ENCODE measurements around the gene TTC16. TPM values are rescaled to one million over a fixed set of nuclear protein-coding genes. Genes with fewer than 3 reads are reported as not detected.
A peak's percentile ranks its signal among the peaks of the same experiment; 100 is the strongest.
"Not testable (repeated sequence)": the region's sequence is repeated elsewhere in the genome, so short reads cannot be mapped to it uniquely, and the experiment has no call there.

Gene TTC16
- total RNA-seq, 1 experiment from 2014 or later = not detected

DNA sequence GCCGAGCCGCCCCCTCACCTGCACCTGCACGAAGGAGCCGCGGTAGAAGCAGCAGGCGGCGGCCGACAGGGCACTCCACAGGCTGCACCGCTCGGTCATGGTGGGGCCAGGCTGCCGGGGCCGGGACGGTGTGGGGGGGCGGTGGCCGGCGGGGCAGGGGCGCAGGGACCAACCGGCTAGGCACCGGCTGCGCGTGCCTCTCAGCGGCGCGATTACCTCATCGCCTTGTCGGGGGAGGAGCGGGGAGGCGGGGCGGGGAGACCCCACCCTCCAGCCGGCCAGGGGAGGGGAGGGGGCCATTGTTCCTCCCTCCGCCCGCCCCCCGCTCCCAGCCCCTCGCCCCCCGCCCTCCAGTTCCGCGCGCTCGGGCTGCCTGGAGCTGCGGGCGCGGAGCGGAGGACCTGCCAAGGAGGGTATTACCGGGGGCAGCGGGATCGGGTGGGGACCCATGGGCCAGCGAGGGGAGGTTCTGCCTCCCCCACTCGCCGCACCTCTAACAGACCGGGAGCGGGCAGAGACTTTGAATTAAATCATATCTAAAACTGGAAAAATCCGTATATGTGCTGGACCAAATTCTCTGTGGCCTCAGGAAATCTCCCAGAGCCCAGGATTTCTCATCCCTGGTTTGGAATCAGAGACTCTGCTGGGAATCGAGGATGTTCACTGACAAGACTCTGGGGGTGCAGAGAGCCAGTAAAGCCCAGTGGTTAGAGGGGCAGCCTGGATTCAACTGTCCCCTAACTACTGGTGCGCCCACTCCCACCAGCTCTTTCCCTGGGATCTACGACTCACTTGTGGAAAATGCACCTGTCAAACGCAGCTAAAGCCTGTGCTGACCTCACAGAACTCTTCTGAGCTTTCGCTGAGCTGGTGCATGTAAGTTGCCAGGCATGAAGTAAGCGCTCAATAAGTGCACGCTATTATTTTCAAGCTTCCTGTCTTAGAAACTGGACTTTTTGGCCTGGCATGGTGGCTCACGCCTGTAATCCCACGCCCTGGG, 39.5 kb downstream of the TTC16 start:
- in situ Hi-C loops (cut with HindIII; ENCODE audit: low pct_unique_long_range_greater_than_20kb, low sequenced_read_pairs) = no loop called here
- no peak for DNase-seq (ENCODE audit: low read depth)

DNA sequence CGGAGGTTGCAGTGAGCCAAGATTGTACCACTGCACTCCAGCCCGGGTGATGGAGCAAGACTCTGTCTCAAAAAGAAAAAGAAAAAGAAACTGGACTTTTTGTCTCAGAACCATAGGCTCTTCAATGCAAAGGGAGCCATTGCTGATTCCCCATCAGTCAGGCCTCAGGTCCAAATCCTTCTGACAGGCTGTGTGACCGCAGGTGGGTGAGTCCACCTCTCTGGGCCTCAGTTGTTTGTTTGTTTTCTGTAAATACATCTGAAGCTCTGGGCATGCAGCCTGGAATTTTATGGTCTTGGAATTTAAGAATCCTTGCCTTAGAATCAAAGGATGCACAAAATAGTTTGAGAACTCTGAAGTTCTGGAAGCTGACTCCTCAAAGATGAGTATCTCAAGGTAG, 40.4 kb downstream of the TTC16 start:
- no peak for DNase-seq (ENCODE audit: low read depth)
- in situ Hi-C loops (cut with HindIII; ENCODE audit: low pct_unique_long_range_greater_than_20kb, low sequenced_read_pairs) = no loop called here

DNA sequence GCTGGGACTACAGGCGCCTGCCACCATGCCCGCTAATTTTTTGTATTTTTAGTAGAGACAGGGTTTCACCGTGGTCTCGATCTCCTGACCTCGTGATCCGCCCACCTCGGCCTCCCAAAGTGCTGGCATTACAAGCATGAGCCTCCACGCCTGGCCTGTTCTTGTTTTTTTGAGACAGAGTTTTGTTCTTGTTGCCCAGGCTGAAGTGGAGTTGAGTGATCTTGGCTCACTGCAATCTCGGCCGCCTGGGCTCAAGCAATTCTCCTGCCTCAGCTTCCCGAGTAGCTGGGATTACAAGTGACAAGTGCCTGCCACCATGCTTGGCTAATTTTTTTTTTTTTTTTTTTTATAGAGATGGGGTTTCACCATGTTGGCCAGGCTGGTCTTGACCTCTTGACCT, 40.9 kb downstream of the TTC16 start:
- in situ Hi-C loops (cut with HindIII; ENCODE audit: low pct_unique_long_range_greater_than_20kb, low sequenced_read_pairs); DNase-seq (ENCODE audit: low read depth): not testable (repeated sequence)

DNA sequence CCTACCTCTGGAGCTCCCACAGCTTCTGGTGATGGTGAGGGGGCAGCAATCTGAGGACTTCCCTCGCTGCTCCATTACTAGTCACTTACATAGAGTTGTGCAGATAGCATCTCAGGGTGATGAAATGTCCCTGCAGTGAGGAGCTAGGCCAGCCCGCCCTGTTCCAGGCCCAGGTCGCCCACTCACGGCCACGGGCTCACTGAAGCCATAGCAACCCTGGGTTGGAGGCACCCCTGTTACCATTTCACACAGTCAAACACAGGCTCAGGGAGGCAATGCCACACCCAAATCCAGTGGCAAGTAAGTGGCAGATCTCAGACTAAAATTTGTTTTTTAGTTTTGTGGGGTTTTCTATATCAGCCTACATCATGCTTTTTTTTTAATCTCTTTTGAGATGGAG, 43.0 kb downstream of the TTC16 start:
- DNase-seq (ENCODE audit: low read depth) = no peak

DNA sequence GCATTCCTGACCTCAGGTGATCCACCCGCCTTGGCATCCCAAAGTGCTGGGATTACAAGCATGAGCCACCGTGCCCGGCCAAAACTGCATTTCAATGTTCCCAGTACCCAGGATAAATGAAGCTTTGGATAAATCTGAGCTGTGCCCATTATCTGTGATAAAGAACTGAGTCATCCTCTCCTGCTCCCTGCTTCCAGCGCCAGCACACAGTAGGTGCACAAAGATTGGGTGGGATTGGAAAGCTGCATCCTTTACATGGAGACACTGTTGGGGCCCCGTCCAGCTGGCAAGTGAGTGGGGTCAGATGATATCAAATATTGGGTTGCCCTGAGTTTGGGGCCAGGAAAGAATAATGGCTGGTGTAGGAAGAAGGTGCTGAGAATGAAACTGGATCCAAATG, 45.2 kb downstream of the TTC16 start:
- in situ Hi-C loops (cut with HindIII; ENCODE audit: low pct_unique_long_range_greater_than_20kb, low sequenced_read_pairs) = no loop called here
- no peak for DNase-seq (ENCODE audit: low read depth)

More for the DNA sequence above, 43.0 kb downstream of the TTC16 start:
- in situ Hi-C loops (cut with HindIII; ENCODE audit: low pct_unique_long_range_greater_than_20kb, low sequenced_read_pairs) = no loop called here

DNA sequence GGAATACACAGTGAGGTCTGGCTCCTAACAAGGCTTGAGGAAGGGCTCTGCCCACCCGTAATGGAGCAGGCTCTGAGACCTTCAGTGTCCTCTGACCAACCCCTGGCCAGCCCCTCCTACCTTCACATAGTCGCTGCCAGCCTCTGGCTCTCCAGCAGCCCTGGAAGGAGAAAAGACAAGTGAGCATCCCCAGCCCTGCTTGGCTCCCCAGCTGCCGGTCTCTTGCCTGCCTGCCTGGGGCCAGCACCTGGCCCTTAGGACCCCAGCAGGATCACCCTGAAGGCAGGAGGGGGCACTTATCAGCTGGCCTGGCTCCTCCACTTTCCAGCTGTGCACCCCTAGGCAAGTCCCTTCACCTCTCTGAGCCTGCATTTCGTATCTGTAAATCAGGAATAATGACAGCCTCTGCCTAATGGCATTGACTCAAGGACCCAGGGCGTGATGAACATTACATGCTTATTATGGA, 45.6 kb downstream of the TTC16 start:
- in situ Hi-C loops (cut with HindIII; ENCODE audit: low pct_unique_long_range_greater_than_20kb, low sequenced_read_pairs) = no loop called here

DNA sequence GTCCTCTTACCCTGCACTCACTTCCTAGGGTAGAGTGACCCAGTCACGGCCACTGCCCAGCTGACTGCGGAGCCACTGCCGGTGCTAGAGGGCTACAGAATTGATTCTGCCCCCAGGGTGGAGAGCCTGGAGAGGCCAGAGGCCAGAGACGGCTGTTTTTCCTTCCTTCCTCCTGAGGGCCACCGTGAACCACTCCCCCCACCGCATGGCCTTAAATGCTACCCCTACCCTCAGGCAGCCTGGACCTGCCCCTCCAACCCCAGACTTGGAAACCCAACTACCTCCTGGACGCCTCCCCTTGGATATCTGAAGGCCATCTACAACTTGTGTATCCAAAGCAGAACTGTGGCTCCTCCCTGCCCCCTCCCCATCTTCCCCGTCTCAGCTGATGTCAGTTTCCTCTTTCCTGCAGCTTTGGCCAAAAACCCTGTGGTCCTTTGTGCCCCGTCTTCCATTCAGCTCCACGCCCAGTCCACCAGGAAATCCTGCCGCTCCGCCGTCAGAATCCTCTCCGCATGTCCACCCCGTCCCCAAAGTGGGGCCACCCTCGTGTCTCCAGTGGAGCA, 46.3 kb downstream of the TTC16 start:
- DNase-seq (ENCODE audit: low read depth) = no peak
- in situ Hi-C loops (cut with HindIII; ENCODE audit: low pct_unique_long_range_greater_than_20kb, low sequenced_read_pairs) = no loop called here

More for the DNA sequence above, 45.6 kb downstream of the TTC16 start:
- no peak for DNase-seq (ENCODE audit: low read depth)

DNA sequence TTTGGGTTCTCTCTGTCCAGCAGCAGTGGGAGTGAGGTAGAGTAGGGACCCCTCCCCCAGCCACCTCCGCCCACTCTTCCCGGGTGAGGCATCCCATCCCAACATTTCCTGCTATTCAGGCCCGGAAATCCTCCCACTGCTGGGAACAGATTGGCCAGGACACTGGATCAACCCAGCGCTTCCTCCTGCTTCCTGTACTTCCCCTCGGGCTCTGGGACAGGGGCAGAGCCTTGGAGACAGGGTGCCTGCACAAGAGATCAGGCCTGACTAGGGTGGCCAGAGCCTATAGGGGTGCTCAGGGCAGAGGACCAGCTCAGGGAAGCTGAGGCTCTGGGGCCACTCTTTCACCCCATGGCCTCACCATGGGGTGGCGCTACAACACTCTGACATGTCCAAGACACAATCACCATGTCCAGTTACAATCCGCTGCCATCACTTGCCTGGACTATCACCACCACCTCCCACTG, 48.1 kb downstream of the TTC16 start:
- DNase-seq (ENCODE audit: low read depth) = no peak
- in situ Hi-C loops (cut with HindIII; ENCODE audit: low pct_unique_long_range_greater_than_20kb, low sequenced_read_pairs) = no loop called here

DNA sequence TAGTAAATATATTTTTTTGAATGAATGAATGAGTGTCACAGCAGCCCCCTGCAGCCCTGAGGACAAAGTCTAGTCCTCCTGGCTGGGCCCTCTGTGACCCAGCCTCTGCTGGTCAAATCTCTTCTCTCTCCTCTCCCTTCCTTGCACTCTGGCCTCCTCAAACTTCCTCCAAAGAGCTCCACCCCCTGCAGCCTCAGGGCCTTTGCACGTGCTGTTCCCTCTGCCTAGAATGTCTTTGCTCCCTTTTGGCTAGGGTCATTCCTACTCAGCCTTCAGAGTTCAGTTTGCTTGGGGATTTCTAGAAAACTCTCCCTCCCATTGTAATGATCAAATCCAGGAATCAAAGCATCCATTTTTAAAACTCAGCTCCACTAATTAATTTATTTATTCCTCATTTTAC, 49.5 kb downstream of the TTC16 start:
- in situ Hi-C loops (cut with HindIII; ENCODE audit: low pct_unique_long_range_greater_than_20kb, low sequenced_read_pairs) = no loop called here
- DNase-seq (ENCODE audit: low read depth) = no peak

DNA sequence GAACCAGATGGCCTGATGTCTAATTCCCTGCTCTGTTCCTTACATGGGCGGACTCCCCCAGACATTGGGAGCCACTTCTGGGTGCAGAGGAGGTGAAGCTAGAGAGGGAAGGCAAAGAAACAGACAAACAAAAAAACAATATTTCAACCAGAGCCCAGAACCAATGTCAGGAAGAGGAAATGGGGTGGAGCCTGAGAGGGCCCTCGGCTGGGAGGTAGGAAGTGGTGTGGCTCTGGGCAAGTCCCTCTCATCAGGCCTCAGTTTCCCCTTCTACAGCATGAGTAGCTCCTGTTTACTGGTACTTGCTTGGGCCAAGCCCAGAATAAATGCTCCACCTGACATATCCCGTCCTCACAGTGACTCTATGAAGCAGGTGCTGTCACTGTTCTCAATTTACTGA, 51.5 kb downstream of the TTC16 start:
- in situ Hi-C loops (cut with HindIII; ENCODE audit: low pct_unique_long_range_greater_than_20kb, low sequenced_read_pairs) = no loop called here
- no peak for DNase-seq (ENCODE audit: low read depth)

DNA sequence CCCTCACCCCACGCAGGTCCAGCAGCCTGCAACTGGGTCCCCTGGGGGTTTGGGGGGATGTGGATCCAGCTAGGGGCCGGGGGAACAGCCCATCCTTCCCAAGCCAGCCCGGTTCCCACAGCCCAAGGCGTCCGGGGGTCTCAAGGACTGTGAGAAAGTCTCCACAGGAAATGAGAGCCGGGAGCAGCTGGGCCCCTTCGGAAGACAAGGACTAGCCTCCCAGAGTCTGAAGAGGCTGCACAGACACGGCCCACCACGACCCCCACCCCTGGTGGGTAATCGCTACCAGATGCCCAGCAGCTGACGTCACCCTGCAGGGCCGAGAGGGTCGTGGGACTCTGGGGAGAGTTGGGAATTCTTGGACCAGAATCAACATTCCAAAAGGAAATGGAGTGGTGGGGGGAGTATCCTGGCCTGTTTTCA, 52.0 kb downstream of the TTC16 start:
- no peak for DNase-seq (ENCODE audit: low read depth)
- in situ Hi-C loops (cut with HindIII; ENCODE audit: low pct_unique_long_range_greater_than_20kb, low sequenced_read_pairs) = no loop called here

DNA sequence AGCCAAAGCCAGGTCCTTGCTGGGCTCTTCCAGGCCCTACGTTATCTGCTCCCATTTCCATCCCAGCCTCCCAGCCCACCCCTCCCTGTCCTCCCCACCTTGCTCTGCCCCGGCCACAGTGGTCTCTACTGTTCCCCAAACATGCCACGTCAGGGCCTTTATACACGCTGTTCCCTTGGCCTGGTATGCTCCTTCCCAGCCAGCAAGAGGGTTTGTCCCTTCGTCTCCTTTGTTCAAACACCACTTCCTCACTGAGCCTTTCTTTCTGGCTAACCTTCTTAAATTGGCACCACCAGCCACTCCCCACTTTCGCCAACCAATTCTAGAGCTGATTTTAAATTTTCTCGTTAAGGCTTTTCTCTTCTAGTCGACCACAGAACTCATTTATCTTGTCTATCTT, 52.8 kb downstream of the TTC16 start:
- DNase-seq (ENCODE audit: low read depth) = no peak
- in situ Hi-C loops (cut with HindIII; ENCODE audit: low pct_unique_long_range_greater_than_20kb, low sequenced_read_pairs) = no loop called here

DNA sequence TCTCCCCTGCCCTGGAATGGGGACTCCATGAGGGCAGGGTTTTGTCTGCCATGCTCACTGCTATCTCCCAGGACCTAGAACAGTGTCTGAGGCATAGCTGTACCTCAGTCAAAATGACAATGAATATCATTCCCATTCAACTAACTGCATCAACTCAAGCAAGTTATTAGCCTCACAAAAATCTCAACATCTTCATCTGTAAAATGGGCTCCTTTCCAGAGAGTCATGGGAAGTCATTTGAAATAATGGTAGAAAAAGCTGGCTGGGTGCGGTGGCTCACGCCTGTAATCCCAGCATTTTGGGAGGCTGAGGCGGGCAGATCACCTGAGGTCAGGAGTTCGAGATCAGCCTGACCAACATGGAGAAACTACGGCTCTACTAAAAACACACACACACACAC, 53.2 kb downstream of the TTC16 start:
- no peak for DNase-seq (ENCODE audit: low read depth)
- in situ Hi-C loops (cut with HindIII; ENCODE audit: low pct_unique_long_range_greater_than_20kb, low sequenced_read_pairs) = no loop called here

DNA sequence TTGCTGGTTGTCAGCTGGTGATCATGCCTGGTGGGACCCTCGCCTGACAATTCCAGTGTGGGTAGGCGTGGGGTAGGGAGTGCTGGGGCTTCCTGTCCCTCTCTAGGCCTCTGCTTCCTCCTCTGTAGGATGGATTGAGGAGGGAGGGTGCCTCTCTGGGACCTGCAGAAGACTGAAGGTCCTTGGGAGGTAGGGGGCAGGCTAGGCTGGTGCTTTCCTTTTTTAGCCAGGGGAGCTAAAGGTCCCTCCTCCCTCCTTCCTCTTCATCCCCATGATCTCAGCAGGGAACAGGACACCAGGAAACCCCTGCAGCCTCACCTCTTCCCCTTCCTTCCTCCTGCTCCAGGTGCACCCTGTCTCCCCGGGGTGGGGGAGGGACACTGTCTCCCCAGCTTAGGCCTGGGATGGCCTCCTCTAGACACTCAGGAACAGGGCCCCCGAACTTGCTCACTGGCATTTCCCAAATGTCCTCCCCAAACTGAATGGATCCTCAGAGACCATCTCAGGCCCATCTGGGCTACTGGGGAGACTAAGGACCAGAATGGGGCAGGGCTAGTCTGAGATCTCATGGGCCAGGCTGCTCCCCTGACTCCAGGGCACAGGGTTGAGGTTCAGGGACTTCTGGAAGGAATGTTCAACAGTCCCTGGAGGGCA, 54.2 kb downstream of the TTC16 start:
- in situ Hi-C loops (cut with HindIII; ENCODE audit: low pct_unique_long_range_greater_than_20kb, low sequenced_read_pairs) = no loop called here
- no peak for DNase-seq (ENCODE audit: low read depth)

DNA sequence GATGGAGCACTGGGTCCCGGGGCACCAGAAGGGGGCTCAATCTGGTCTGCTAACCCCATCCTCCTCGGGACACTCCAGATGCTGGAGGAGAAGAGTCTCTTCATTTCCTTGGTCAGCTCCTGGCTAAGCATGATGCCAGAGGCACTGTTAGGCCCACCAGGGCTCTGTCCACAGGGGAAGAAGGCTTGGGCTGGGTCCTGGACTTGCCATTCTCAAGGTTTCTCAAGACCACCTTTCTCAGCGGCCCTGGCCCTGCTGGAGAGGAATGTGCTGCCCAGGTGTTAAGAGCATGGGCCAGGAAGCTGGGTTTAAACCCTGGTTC, 54.7 kb downstream of the TTC16 start:
- in situ Hi-C loops (cut with HindIII; ENCODE audit: low pct_unique_long_range_greater_than_20kb, low sequenced_read_pairs) = no loop called here
- DNase-seq (ENCODE audit: low read depth) = no peak

DNA sequence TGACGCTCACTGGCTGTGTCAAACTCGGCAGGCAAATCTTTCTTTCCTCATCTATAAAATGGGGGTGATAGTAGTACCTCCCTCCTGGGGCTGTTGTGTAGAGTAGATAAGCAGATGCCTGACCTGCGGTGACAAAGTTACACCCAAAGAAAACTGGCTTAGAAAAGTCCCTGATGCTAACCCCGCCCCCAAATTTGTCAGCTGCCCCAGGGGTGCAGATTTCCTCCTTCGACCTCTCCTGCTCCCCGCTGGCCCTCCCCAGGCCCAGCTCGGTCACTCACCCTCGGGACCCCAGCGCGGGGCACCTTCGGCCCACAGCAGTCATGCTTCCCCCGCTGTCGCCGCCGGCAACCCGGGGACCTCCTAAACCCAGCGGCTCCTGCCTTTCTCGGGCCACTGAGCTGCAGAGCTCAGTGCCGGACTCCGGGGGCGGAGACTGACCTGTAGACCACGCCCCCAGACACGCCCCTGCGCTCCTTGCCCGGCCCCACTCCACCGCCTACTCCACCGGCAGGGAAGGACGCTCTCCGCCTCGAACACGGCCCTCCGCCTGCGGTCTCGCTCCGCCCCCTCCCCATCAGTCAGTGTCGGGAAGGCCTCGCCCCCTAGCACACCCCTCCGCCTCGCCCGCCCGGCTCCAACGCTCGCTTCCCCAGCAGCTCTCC, 55.2 kb downstream of the TTC16 start:
- DNase-seq (ENCODE audit: low read depth) = peak; percentile 97
- in situ Hi-C loops (cut with HindIII; ENCODE audit: low pct_unique_long_range_greater_than_20kb, low sequenced_read_pairs) = no loop called here

DNA sequence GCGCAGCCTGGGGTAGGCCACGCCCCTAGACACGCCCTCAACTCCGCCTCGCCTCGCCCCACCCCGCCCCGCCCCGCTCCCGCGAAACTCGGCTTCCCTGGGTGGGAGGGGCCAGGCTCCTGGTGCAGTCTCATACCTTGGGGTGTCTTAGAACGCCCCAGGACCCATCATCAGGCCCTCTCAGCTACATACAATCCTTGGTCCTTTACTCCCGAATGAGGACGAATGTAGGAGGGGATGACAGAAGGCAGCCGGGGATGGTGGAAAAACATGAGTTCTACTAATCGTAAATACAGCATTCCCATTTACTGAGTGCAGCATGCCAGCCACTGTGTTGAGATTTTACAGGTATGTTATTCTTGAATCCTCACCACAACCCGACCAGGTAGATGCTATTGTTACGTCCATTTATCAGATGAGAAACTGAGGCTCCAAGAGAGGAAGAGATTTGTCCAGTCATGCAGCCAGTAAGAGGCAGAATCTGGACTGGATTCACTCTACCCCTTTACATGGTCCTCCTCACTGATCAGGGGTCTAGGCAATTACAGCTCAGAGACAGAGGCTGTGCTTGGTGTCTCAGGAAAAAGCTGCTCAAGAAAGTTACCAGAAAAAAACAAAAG, 55.8 kb downstream of the TTC16 start:
- no peak for DNase-seq (ENCODE audit: low read depth)
- in situ Hi-C loops (cut with HindIII; ENCODE audit: low pct_unique_long_range_greater_than_20kb, low sequenced_read_pairs) = no loop called here

DNA sequence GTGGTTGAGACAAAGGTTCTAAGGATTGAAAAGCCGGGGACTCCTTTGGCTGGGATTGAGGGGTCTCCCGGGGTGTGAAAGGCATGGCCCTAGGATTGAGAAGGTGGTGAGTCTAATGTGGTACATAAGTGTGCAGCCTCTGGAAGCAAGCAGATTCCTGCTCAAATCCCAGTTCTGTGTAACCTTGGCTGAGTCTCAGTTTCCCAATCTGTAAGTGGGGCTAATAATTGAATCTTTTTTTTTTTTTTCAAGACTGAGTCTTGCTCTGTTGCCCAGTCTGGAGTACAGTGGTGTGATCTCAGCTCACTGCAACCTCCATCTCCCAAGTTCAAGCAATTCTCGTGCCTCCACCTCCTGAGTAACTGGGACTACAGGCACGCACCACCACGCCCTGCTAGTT, 56.7 kb downstream of the TTC16 start:
- no peak for DNase-seq (ENCODE audit: low read depth)
- in situ Hi-C loops (cut with HindIII; ENCODE audit: low pct_unique_long_range_greater_than_20kb, low sequenced_read_pairs) = no loop called here
